HEK293T (cell line): ENCODE measurements around the gene REXO5.

Source experiments
- ARNT ChIP-seq: fragments of 450-650 bp; IDR thresholded peaks from 2 replicates; pipeline ENCODE4 v1.6.1; 2017; ENCODE audit warnings: mild to moderate bottlenecking
- BHLHE40 ChIP-seq: fragments of 450-650 bp; IDR thresholded peaks from 2 replicates; pipeline ENCODE4 v1.6.1; 2016; ENCODE audit warnings: mild to moderate bottlenecking, moderate library complexity, borderline replicate concordance
- ELF4 ChIP-seq: fragments of 450-650 bp; IDR thresholded peaks from 2 replicates; pipeline ENCODE4 v1.6.1; 2017; ENCODE audit warnings: antibody characterized with exemption
- HDGF ChIP-seq: fragments of 450-650 bp; IDR thresholded peaks from 2 replicates; pipeline ENCODE4 v1.6.1; 2017; ENCODE audit warnings: antibody characterized with exemption, borderline replicate concordance
- L3MBTL2 ChIP-seq: fragments of 450-650 bp; conservative IDR thresholded peaks from 2 replicates; pipeline ENCODE4 v1.6.1; 2016; ENCODE audit warnings: mild to moderate bottlenecking
- NFRKB ChIP-seq: fragments of 450-650 bp; IDR thresholded peaks from 2 replicates; pipeline ENCODE4 v1.6.1; 2016; ENCODE audit warnings: mild to moderate bottlenecking, moderate library complexity
- PKNOX1 ChIP-seq: fragments of 450-650 bp; IDR thresholded peaks from 2 replicates; pipeline ENCODE4 v1.6.1; 2016
- SP1 ChIP-seq: fragments of 450-650 bp; IDR thresholded peaks from 2 replicates; pipeline ENCODE4 v1.6.1; 2017
- SUZ12 ChIP-seq: fragments of 450-650 bp; IDR thresholded peaks from 2 replicates; pipeline ENCODE4 v1.6.1; 2016; ENCODE audit warnings: mild to moderate bottlenecking
- TARDBP ChIP-seq: fragments of 450-650 bp; IDR thresholded peaks from 2 replicates; pipeline ENCODE4 v1.6.1; 2016
- ZNF384 ChIP-seq: fragments of 450-650 bp; IDR thresholded peaks from 2 replicates; pipeline ENCODE4 v1.6.1; 2016

GRCh38 chr16:20860361-20860760 is 54.0 kb downstream of the REXO5 start:
- no peak for TF ChIP-seq NFRKB
- no peak for TF ChIP-seq HDGF
- TF ChIP-seq ELF4: no peak
- TF ChIP-seq PKNOX1: no peak
- TF ChIP-seq SUZ12: no peak
- no peak for TF ChIP-seq ZNF384
- TF ChIP-seq SP1: no peak
- no peak for TF ChIP-seq L3MBTL2
- TF ChIP-seq ARNT: no peak
- no peak for TF ChIP-seq BHLHE40
- TF ChIP-seq TARDBP: no peak
